HG03095 (cell line): ENCODE measurements around the gene SGF29.
"Not testable (repeated sequence)": the region's sequence is repeated elsewhere in the genome, so short reads cannot be mapped to it uniquely, and the experiment has no call there.

Experiments used
- ATAC-seq: cut with Tn5 transposase; IDR thresholded peaks from one replicate; pipeline ENCODE4 v1.9.1; 2021; ENCODE audit warnings: moderate library complexity; ENCODE audit not compliant: unreplicated experiment

The SGF29 gene

DNA sequence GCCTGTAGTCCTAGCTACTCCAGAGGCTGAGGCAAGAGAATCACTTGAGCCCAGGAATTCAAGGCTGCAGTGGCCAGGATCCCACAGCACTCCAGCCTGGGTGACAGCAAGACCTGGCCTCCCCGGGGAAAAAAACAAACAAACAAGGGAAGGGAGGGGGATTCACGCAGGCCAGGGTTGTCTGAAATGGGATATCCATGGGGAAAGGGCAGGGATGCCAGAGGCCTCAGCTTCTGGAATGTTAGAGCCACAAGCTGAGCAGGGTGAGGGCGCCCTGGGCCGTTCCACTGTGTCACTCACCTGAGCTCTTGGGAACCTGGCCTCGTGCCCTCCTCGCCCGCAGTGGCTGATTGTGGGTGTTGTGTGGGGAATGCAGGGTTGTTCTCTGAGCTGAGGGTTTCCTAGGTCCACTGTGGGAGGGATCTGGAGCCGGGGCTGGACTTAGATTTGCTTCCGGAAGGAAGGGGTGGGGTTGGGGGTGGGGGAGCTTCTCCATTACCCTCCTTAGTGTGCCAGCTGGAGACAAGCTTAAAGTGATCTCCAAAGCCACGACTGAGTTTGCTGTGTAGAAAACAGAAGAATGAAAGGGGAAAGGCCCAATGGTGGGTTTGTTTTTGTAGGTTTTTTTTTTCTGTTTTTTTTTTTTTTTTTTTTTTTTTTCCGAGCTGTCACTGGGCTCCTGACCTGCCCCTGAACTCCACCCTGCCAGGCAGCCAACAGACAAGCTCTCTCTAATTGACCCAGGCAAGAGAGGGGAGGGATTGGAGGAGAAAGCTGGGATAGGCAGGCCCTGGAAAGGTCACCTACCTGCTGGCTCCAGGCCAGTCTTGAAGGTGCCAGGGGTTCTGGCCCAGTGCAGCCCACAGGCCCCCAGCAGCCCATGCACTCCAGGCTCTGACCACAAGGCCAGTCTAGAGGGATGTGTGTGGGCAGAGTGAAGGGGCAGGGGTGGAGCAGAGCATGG, 56.2 kb downstream of the SGF29 start, which contains the start of gene SULT1A1:
TSS of gene SULT1A1 (minus strand) at position 414 of the 964 bp plus-strand sequence. CDS start 1,189 bp downstream, outside the sequence.
- no peak for ATAC-seq

DNA sequence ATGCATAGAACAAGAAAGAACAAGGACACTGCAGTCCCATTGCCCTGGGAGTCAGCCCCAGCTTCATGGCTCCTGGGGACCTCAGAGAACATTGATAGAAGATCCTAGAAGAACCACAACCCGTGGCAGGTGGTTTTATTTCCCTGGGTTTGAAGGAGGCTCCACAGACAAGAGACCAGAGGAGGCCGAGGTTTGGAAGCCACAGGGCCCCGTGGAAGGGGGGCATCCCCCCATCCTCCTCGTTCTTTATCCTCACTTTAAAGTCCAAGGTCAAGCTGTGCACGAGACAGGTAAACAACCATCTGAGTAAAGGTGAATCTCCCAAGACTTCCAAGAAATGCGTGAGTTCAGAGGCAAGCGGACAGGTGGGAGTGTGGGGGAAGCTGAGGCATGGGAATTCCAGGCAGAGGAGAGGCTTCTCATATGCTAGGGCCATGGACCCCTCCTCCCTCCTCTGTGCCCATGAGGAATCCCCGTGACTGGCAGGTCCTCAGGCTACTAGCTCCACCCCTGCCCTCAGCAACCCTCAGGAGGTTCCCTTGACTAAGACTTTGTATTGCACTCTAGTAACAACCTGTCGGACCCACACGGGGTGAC, 57.0 kb downstream of the SGF29 start:
- ATAC-seq = no peak

DNA sequence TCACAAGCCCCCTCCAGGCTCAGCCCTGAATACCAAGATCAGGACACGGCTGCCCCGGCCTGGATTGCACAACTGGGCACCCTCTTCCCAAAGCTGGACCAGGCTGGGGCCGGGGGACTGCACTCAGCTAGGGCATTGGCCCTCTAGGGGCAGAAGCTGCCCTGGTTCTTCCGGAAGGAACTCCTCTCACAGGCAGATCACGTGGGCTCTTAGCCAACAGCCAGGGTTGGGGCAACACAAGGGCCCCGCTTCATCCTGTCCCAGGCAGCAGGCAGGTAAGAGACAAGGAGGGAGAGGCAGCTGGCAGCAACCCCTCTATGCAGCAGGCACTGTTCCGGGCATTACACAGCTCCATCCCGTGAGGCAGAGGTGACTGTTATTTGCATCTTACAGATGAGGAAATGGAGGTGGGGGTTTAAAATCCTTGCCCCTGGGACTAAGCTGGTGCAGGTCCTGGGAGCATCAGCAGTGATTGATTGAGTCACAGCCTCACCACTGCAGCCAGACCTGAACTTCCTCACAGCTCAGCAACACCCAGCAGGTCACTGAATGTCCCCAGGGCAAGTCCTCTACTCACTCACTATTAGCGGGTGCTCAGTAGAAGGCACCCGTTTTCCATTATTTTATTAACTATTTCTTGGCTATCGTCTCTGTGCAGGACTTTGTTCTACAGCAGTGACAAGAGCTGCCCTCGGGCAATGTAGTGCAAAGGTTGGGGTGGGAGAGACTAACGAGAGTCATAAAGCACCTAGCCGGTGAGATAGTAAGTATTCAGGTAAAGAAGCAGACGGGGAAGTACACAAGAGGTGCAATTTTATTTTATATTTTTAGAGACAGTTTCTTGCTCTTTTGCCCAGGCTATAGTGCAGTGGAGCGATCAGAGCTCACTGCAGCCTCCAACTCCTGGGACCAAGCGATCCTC, 58.9 kb downstream of the SGF29 start:
- ATAC-seq = not testable (repeated sequence)

DNA sequence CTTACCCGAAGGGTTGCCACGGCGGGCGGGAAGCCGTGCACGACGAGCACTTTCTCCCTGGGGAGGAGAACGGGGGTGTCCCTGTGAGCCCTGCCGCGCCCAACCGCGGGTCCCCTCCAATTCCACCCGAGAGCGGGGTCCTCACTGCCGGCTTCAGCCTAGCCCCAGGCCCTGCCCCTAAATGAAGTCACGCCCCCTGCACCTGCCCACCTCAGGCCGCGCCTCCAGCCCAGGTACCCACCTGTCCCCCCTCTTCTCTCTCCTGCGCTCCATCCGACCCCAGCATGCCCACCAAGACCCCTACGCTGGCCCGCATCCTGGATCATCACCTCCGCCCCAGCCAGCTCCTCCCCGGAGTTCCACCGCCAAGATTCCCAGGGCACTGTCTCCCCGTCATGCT, 60.2 kb downstream of the SGF29 start:
- ATAC-seq = not testable (repeated sequence)

DNA sequence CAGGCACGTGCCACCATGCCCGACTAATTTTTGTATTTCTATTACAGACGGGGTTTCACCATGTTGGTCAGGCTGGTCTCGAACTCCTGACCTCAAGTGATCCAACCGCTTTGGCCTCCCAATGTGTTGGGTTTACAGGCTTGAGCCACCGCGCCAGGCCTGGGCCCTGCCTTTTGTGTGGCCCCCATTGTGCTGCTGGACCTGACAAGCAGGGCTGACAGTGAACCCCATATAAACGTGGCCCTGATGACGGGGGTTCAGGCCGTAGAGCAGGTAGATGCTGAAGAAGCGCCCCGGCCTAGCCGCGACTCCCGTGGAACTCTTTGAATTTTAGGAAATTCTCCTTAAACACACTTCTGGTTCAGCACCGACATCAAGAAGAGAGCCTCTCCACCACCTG, 60.8 kb downstream of the SGF29 start:
- not testable (repeated sequence) for ATAC-seq

DNA sequence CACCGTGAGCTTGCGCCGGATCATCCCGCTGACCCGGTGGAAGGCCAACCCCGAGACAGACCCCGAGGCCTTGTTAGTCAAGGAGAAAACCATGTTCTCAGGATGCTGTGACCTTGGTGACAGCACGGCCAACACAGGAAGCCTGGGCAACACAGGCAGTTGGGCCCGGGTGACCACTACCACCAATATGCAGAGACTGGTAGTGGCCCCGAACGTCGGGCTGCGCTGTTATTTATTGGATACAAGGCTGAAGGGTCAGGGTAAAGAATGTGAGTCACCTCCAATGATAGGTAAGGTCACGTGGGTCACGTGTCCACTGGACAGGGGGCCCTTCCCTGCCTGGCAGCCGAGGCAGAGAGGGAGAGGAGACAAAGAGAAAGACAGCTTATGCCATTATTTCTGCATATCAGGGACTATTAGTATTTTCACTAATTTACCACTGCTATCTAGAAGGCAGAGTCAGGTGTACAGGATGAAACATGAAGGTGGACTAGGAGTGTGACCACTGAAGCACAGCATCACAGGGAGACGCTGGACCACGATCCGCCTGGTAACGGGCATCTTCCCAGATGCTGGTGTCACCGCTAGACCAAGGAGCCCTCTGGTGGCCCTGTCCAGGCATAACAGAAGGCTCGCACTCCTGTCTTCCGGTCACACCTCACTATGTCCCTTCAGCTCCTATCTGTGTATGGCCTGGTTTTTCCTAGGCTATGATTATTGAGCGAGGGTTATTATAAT, 61.9 kb downstream of the SGF29 start:
- ATAC-seq = not testable (repeated sequence)

DNA sequence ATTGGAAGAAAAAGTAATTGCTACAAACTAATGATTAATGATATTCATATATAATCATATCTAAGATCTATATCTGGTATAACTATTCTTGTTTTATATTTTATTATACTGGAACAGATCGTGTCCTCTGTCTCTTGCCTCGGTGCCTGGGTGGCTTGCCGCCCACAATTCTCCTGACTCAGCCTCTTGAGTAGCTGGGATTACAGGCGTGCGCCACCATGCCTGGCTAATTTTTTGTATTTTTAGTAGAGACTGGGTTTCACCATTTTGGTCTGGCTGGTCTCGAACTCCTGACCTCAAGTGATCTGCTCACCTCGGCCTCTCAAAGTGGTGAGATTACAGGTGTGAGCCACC, 62.5 kb downstream of the SGF29 start:
- ATAC-seq = not testable (repeated sequence)

DNA sequence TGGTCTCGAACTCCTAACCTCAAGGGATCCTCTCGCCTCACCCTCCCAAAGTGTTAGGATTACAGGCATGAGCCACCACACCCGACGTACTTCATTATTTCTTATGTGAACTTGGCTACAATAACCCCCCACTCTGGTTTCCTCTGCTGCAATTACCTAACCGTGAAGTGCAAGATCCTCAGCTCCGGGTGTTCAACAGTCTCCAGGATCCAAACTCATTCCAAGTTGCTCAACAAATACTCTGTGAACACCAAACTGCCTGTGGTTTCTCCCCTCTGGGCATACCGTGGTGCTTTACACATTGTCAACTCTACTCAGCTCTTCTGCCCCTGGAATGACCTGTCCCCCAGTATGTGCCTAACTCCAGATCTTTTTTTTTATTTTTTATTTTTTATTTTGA, 62.9 kb downstream of the SGF29 start:
- ATAC-seq = no peak

DNA sequence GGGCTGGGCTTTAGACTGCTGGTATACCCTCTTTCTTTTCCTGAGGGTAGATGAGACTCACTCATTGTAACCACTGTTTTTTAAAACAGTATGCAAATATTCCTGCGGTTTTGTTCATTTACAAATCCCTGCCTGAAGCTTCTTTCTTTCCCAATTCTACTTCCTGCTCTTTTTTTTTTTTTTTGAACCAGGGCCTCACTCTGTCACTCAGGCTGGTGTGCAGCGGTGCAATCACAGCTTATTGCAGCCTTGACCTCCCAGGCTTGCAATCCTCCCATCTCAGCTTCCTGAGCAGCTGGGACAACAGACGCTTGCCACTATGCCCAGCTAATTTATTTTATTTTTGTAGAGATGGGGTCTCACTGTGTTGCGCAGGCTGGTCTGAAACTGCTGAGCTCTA, 64.2 kb downstream of the SGF29 start:
- ATAC-seq = no peak

DNA sequence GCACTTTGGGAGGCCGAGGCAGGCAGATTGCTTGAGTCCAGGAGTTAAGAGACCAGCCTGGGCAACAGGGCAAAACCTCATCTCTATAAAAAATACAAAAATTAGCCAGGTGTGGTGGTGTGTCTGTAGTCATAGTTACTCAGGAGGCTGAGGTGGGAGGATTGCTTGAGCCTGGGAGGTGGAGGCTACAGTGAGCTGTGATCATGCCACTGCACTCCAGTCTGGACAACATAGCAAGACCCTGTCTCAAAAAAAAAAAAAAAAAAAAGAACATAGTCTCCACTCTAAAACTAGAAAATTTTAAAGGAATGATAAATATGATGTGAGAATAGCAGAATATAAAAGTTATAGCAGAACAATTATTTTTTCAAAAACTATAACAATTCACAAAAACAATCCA, 66.6 kb downstream of the SGF29 start:
- ATAC-seq = not testable (repeated sequence)

DNA sequence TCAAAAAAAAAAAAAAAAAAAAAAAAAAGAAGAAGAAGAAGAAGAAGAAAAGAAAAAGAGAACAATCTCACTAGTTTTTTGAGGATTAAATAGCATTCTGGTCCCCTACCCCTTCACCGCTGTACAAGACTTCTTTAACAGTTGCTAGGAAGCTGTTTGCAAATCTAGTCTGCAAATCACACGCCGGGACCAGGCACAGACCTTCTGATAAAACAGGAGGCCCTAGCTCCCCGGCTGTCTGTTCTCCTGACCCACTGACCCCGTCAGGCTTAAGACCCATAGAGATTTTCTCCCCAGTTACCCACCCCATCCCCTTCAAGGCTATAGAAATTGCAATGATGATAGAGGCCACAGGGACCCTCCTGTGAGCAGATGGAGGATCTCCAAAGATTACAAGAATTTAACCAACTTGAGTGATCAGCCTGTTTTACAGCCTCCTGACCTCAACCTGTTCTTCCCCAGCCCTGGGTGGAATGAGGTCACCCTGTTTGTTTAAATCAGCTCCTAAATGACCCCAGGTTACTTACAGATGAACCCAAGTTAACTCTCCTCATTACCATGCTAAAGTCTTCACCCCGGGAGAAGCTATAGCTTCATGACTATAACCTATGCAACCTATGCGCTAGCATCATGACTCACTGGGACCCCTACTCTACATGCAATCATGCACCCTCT, 67.9 kb downstream of the SGF29 start:
- no peak for ATAC-seq

DNA sequence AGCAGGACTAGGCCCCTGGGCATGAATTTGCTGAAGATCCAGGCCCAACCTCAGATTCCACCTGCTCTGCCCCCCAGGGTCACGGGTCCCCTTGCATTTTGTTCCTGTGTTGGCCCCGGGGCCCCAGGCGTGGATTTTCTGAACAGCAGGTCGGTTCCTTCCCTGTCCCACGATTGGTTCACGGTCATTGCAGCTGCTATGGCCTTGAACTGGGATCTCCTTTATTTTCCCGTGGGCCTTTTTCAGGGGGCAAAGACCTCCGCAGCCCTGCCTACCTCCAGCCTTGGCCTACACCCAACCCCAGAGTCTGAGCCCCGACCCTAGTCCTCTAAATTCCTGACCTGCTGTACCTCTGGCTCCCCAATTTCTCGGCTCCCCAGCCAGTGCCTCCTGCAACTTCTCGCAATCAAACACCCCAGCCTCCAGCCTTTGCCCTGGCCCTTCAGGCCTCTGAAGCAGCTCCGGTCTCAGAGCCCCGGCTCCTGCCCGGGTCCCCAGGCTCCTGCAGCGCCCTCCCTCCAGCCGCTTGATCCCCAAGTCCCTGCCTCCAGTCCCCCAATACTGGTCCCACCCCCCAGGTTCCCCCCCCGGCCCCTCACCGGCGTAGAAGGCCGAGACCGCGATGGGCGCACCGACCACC, 68.9 kb downstream of the SGF29 start:
- not testable (repeated sequence) for ATAC-seq

DNA sequence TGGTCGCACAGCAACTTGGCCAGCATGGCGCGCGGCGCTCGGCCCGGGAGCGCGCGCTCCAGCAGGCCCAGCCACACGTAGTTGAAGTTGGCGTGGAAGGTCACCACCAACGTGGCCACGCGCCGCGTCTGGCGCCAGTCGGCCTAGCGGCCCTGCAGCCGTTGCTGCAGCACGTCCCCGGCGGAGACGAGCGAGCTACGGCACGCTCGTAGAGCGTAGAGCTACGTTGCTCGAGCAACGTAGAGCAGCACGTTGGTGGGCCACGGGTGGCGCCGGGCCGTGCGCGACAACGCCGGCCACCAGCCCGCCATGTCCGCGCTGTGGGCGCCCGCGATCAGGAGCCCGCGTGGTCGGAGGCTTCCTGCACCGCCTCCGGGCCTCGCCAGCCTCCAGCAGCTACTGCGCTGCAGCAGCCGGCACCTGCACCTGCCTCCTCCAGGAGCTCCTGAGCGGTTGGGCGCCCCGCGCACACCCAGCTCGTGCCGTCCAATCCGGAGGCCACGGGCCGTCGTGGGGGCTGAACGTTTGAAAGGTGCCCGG, 69.5 kb downstream of the SGF29 start:
- ATAC-seq = no peak

DNA sequence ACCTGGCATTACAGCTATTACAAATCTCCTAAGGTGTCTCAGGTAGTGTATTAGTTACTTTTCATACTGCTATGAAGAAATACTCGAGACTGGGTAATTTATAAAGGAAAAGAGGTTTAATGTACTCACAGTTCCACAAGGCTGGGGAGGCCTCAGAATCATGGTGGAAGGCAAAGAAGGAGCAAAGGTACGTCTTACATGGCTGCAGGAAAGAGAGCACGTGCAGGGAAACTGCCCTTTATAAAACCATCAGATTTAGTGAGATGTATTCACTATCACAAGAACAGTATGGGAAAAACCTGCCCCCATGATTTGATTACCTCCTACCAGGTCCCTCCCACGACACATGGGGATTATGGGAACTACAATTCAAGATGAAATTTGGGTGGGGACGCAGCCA, 77.2 kb downstream of the SGF29 start:
- ATAC-seq = not testable (repeated sequence)

DNA sequence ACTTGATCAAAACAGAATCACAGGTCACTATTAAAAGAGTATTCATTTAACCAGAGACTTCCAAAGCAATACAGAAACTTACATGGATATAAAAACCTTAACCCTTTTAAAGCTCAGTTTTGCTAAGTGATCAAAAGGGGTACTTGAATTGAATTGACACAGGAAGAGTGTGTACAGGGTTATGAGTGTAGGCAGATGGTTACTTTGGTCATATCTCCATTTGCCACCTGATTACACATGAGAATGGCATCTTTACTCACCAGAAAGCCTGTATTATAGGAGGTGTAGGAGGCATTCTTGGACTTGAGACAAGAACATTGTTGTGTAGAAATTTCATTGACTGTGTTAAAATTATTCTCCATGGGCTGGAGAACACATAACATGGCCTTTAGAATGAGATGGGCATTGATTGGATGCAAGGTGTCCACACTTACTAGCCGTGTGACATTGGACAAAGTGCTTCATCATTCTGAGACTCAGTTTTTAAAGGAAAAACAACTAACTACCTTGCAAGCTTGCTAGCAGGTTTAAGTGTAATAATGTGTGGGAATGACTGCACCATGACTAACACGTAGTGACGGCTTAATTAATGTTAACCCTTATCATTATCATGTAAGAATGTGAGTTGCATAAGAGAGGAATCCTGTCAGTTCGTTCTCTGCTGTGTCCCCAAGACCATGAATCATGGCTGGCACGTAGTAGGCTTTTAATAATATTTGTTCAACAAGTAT, 82.5 kb downstream of the SGF29 start:
- not testable (repeated sequence) for ATAC-seq

DNA sequence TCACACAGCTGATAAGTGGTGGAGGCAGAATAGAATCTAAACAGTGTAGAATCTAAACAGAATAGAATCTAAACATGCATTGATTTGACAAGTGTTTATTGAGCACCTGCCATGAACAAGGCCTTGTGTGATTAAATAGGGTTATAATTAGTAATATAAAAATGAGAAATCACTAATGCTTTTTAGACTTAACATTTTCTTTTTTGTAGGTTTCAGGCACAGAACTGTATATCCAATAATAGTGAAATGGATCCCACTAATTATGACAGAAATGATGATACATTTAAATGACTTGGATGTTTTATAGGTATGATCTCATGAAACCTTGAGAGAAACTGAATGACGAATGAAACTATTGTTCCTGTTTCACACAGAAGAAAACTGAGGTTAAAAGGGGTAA, 84.0 kb downstream of the SGF29 start, which contains the start of gene NPIPB8:
TSS of gene NPIPB8 (plus strand) at position 301 of the 400 bp plus-strand sequence. CDS start 296 bp downstream, outside the sequence.
- ATAC-seq = not testable (repeated sequence)

DNA sequence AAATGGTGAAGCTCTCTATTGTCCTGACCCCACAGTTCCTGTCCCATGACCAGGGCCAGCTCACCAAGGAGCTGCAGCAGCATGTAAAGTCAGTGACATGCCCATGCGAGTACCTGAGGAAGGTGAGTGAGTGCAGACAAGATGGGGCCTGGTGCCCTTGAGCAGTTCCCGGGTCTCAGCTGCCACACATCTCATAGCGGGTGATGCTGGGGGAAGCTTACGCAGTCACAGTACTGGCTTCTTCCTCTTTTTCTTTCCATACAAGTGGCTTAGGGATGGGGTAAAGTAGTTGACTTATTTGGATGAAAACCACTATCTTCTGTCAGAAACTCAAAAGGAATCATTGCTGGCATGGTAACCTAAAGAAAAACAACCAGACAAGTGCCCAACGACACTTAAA, 84.6 kb downstream of the SGF29 start:
- not testable (repeated sequence) for ATAC-seq

DNA sequence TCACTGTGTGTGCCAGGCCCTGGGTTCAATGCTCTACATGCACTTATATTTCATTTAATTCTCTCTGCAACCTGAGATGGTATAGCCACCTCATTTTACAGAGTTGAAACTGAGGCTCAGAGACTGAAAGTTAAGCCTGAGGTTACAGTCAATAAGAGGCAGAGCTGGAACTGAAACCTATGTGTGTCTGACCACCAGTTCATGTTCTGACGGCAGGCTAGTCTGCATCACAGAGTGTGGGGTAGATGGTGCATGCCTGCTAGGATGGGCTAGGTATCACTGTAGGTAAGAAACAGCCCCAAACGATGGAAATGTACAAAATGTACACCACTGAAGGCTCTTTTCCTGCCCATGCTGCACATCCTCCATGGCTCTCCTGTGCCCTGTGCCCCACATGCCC, 86.2 kb downstream of the SGF29 start:
- ATAC-seq = not testable (repeated sequence)
